ENCODE results near the gene KRTAP12-3. TPM values are rescaled to one million over a fixed set of nuclear protein-coding genes. Genes with fewer than 3 reads are reported as not detected.

The KRTAP12-3 gene
- total RNA-seq, 2 experiments from 2014 or later = not detected

DNA sequence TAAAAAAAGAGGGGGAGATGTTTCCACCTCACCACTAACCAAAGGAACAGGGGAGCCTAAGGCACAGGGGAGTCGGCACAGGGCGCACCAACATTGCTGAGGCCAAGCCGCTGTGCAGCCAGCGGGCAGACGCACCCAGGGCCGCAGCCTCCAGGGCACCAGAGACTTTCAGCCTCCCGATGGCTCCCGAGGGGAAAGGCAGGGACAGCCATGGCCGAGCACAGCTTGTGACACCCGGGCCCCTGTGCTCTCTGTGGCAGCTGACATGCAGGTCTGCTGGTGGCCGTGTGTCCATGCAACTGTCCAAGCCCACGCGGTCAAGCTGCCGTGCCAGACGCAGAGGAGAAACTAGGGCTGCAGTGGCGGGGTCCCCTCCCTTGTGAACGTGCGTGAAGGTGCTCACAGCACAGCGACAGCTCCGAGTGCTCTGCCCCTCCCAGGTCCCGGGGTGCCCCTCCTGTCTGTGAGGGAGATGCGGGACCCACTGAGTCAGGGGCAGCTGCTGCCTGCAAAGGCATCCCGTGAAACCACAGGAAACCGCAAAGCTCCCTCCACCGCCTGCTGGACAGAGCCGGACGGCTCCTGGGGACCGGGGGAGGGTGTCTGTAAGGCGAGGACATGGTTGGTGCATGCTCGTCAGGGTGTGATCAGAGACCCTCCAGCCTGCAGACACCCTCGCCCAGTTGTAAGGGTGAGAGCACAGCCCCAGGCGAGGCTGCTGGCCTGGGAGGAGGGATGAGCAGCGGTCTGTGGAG, 9.0 kb upstream of the KRTAP12-3 start:
- Histone ChIP-seq H3K27ac (ENCODE audit: low read depth, low read length, poor library complexity, severe bottlenecking) (no peak overlapping the region), H3K4me3 (ENCODE audit: low read depth, low read length, poor library complexity, severe bottlenecking) (no peak overlapping the region), H3K79me2 (ENCODE audit: insufficient read depth, low read depth, low read length) (no peaks in the 10 kb centered on the region), H3K36me3 (ENCODE audit: insufficient read depth, low read length) (no peaks in the 10 kb centered on the region), H4K20me1 (ENCODE audit: insufficient read depth, low read length) (no peaks in the 10 kb centered on the region), H3K9me2 (ENCODE audit: insufficient read depth, low read length) (no peaks in the 10 kb centered on the region), H3K4me1 (ENCODE audit: insufficient read depth, low read length, poor library complexity, severe bottlenecking) (no peaks in the 10 kb centered on the region), H2AFZ (ENCODE audit: low read length) (no peak overlapping the region), H3K4me2 (ENCODE audit: low read length) (no peak overlapping the region), H3K9me3 (ENCODE audit: low read length) (peaks cover 7% of the 10 kb centered on the region)
- POLR2A ChIA-PET = no interaction called here
- intact Hi-C loops (cut with micrococcal nuclease; ENCODE audit: unreplicated experiment) = no loop called here
- no TSS peak for BruUV-seq (replicated peaks)
- TF ChIP-seq CTCF (conservative IDR thresholded peaks at IDR 0.05; ENCODE audit: low read length) (no peak), EZH2phosphoT487 (IDR thresholded peaks at IDR 0.05; ENCODE audit: borderline replicate concordance, low read depth, low read length) (no peak)
- CTCF ChIA-PET (ENCODE audit: unreplicated experiment) = no interaction called here
- no peak for DNase-seq (ENCODE audit: low spot score)

GRCh38 chr21:44649521-44650100, 8.1 kb upstream of the KRTAP12-3 start:
- no TSS peak for BruUV-seq (replicated peaks)
- Histone ChIP-seq H3K27ac (ENCODE audit: low read depth, low read length, poor library complexity, severe bottlenecking) (no peak overlapping the region), H3K79me2 (ENCODE audit: insufficient read depth, low read depth, low read length) (no peaks in the 10 kb centered on the region), H3K36me3 (ENCODE audit: insufficient read depth, low read length) (no peaks in the 10 kb centered on the region), H3K9me3 (ENCODE audit: low read length) (peaks cover 5% of the 10 kb centered on the region), H3K4me2 (ENCODE audit: low read length) (no peak overlapping the region), H3K4me1 (ENCODE audit: insufficient read depth, low read length, poor library complexity, severe bottlenecking) (no peaks in the 10 kb centered on the region), H3K4me3 (ENCODE audit: low read depth, low read length, poor library complexity, severe bottlenecking) (no peak overlapping the region), H3K9me2 (ENCODE audit: insufficient read depth, low read length) (no peaks in the 10 kb centered on the region), H4K20me1 (ENCODE audit: insufficient read depth, low read length) (no peaks in the 10 kb centered on the region), H2AFZ (ENCODE audit: low read length) (no peak overlapping the region)
- no peak for DNase-seq (ENCODE audit: low spot score)
- POLR2A ChIA-PET = no interaction called here
- intact Hi-C loops (cut with micrococcal nuclease; ENCODE audit: unreplicated experiment) = no loop called here
- no peak for TF ChIP-seq CTCF (conservative IDR thresholded peaks at IDR 0.05; ENCODE audit: low read length)
- TF ChIP-seq EZH2phosphoT487 (IDR thresholded peaks at IDR 0.05; ENCODE audit: borderline replicate concordance, low read depth, low read length) = no peak
- CTCF ChIA-PET (ENCODE audit: unreplicated experiment) = no interaction called here

All from OCI-LY7 (cell line).